Testis (tissue), 2 donors: ENCODE measurements around the gene PIH1D1.

Source experiments
- POLR2A ChIP-seq: fragments of 450-650 bp; IDR thresholded peaks from one replicate; pipeline ENCODE4 v1.6.1; 2017; ENCODE audit warnings: antibody characterized with exemption, mild to moderate bottlenecking, moderate library complexity
- TF ChIP-seq, protein P1 (sequence below), 3 experiments: fragments of 450-650 bp in 2 of 3; fragments of 200-600 bp in 1 of 3; sonication (generic) in 1 of 3; IDR thresholded peaks; one replicate each; pipeline ENCODE4 v1.5.1; 2016 to 2019; ENCODE audit warnings: antibody characterized with exemption in 3 of 3, mild to moderate bottlenecking in 2 of 3, moderate library complexity in 1 of 3

GRCh38 chr19:49498475-49498874, 46.9 kb upstream of the PIH1D1 start:
- no peak for TF ChIP-seq POLR2A
- TF ChIP-seq, protein P1, sequence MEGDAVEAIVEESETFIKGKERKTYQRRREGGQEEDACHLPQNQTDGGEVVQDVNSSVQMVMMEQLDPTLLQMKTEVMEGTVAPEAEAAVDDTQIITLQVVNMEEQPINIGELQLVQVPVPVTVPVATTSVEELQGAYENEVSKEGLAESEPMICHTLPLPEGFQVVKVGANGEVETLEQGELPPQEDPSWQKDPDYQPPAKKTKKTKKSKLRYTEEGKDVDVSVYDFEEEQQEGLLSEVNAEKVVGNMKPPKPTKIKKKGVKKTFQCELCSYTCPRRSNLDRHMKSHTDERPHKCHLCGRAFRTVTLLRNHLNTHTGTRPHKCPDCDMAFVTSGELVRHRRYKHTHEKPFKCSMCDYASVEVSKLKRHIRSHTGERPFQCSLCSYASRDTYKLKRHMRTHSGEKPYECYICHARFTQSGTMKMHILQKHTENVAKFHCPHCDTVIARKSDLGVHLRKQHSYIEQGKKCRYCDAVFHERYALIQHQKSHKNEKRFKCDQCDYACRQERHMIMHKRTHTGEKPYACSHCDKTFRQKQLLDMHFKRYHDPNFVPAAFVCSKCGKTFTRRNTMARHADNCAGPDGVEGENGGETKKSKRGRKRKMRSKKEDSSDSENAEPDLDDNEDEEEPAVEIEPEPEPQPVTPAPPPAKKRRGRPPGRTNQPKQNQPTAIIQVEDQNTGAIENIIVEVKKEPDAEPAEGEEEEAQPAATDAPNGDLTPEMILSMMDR (IDR thresholded peaks at IDR 0.05), result no peak
